Measurements from ENCODE around the gene ABHD6. TPM values are rescaled to one million over a fixed set of nuclear protein-coding genes. Genes with fewer than 3 reads are reported as not detected.

Gene ABHD6
- total and polyA plus RNA-seq, 8 donors = 4.3 to 22.8 (median 8.0) TPM

- no peak for DNase-seq
- intact Hi-C loops (cut with DNase I; ENCODE audit: low total_unique reads) = no loop called here
- H3K27ac ChIP-seq = no peak overlapping the region
- H3K4me3 ChIP-seq = no peak overlapping the region
- WGBS, 5 donors = 84 to 97% (median 94%) methylated on average over 3 of the region's 3 CpGs
- no peaks in the 10 kb centered on the region for H3K9me3 ChIP-seq
- H3K36me3 ChIP-seq = peaks cover 0 to 5% (median 3%) of the 10 kb centered on the region in 4 donors
- H3K27me3 ChIP-seq = no peaks in the 10 kb centered on the region
- H3K4me1 ChIP-seq = peaks cover 0 to 44% (median 11%) of the 10 kb centered on the region in 4 donors
- TF ChIP-seq CTCF (IDR thresholded peaks at IDR 0.05) = no peak
- no peak for TF ChIP-seq POLR2AphosphoS5 (IDR thresholded peaks at IDR 0.05)
- no peak for TF ChIP-seq POLR2A (IDR thresholded peaks at IDR 0.05)
- TF ChIP-seq EP300 (IDR thresholded peaks at IDR 0.05) = no peak
These were observed 14.0 kb downstream of the ABHD6 start for GRCh38 chr3:58251631-58252035.

- TF ChIP-seq POLR2AphosphoS5 (IDR thresholded peaks at IDR 0.05) (no peak), EP300 (IDR thresholded peaks at IDR 0.05) (no peak), POLR2A (IDR thresholded peaks at IDR 0.05) (no peak), CTCF (IDR thresholded peaks at IDR 0.05) (no peak)
- no peaks in the 10 kb centered on the region for H3K9me3 ChIP-seq
- H3K4me3 ChIP-seq = no peak overlapping the region
- H3K36me3 ChIP-seq = peaks cover 10 to 31% (median 27%) of the 10 kb centered on the region in 4 donors
- no peaks in the 10 kb centered on the region for H3K27me3 ChIP-seq
- WGBS, 5 donors = 87 to 89% (median 89%) methylated on average over 4 of the region's 4 CpGs
- H3K27ac ChIP-seq = no peak overlapping the region
- DNase-seq = no peak
- intact Hi-C loops (cut with DNase I; ENCODE audit: low total_unique reads) = no loop called here
- H3K4me1 ChIP-seq = peaks cover 0 to 35% (median 10%) of the 10 kb centered on the region in 4 donors
These were observed 16.6 kb downstream of the ABHD6 start for GRCh38 chr3:58254144-58254543.

GRCh38 chr3:58256061-58256460 lies 18.5 kb downstream of the ABHD6 start:
- Histone ChIP-seq H3K4me1 (peaks cover 0 to 16% (median 5%) of the 10 kb centered on the region in 4 donors), H3K9me3 (no peaks in the 10 kb centered on the region), H3K27me3 (no peaks in the 10 kb centered on the region), H3K36me3 (peaks cover 10 to 46% (median 41%) of the 10 kb centered on the region in 4 donors), H3K4me3 (no peak overlapping the region), H3K27ac (no peak overlapping the region)
- WGBS, 5 donors = 87 to 96% (median 89%) methylated on average over 1 of the region's 1 CpG
- DNase-seq = no peak
- intact Hi-C loops (cut with DNase I; ENCODE audit: low total_unique reads) = no loop called here
- TF ChIP-seq CTCF (IDR thresholded peaks at IDR 0.05) = no peak
- no peak for TF ChIP-seq EP300 (IDR thresholded peaks at IDR 0.05)
- TF ChIP-seq POLR2AphosphoS5 (IDR thresholded peaks at IDR 0.05) = no peak
- TF ChIP-seq POLR2A (IDR thresholded peaks at IDR 0.05) = no peak

GRCh38 chr3:58256511-58256910 lies 18.9 kb downstream of the ABHD6 start:
- Histone ChIP-seq H3K27me3 (no peaks in the 10 kb centered on the region), H3K4me3 (no peak overlapping the region), H3K9me3 (no peaks in the 10 kb centered on the region), H3K27ac (no peak overlapping the region), H3K4me1 (peaks cover 0 to 11% (median 5%) of the 10 kb centered on the region in 4 donors), H3K36me3 (peaks cover 10 to 46% (median 43%) of the 10 kb centered on the region in 4 donors)
- intact Hi-C loops (cut with DNase I; ENCODE audit: low total_unique reads) = no loop called here
- 94 to 100% (median 96%) methylated on average over 4 of the region's 4 CpGs for WGBS, 5 donors
- TF ChIP-seq CTCF (IDR thresholded peaks at IDR 0.05) (no peak), POLR2A (IDR thresholded peaks at IDR 0.05) (no peak), POLR2AphosphoS5 (IDR thresholded peaks at IDR 0.05) (no peak), EP300 (IDR thresholded peaks at IDR 0.05) (no peak)
- no peak for DNase-seq
